K562 (cell line): ENCODE data around the gene NUP62CL. TPM values are rescaled to one million over a fixed set of nuclear protein-coding genes. Genes with fewer than 3 reads are reported as not detected.

Experiments
- CBFB ChIP-seq: sonication (generic); formaldehyde crosslinking; IDR thresholded peaks from 2 replicates; pipeline ENCODE4 v1.4.0; 2020; ENCODE audit warnings: mild to moderate bottlenecking, missing genetic modification reagents
- CEBPZ ChIP-seq: fragments of 150-350 bp; IDR thresholded peaks from 2 replicates; pipeline ENCODE4 v1.6.1; 2014; ENCODE audit warnings: low read depth, mild to moderate bottlenecking, low read length, borderline replicate concordance
- ELK1 ChIP-seq: sonication (generic); formaldehyde crosslinking; IDR thresholded peaks from 2 replicates; pipeline ENCODE4 v1.8.1; 2022; ENCODE audit warnings: missing genetic modification reagents
- FOXK1 ChIP-seq: sonication (generic); formaldehyde crosslinking; IDR thresholded peaks from 2 replicates; pipeline ENCODE4 v1.8.0; 2022; ENCODE audit warnings: missing genetic modification reagents, mild to moderate bottlenecking, borderline replicate concordance
- KAT7 ChIP-seq: sonication (generic); formaldehyde crosslinking; IDR thresholded peaks from 2 replicates; pipeline ENCODE4 v1.8.0; 2022; ENCODE audit warnings: missing genetic modification reagents, mild to moderate bottlenecking, borderline replicate concordance
- MEF2A ChIP-seq: IDR thresholded peaks from 2 replicates; pipeline ENCODE4 v1.6.1; 2011; ENCODE audit warnings: low read depth, mild to moderate bottlenecking, low read length, moderate library complexity; ENCODE audit not compliant: control insufficient read depth
- PHF8 ChIP-seq: fragments of 200-600 bp; sonication (generic); IDR thresholded peaks from 2 replicates; pipeline ENCODE4 v1.6.1; 2012; ENCODE audit warnings: mixed run types, mild to moderate bottlenecking, inconsistent platforms, low read length, moderate library complexity, borderline replicate concordance
- POLR2AphosphoS5 ChIP-seq: IDR thresholded peaks from 2 replicates; pipeline ENCODE4 v1.6.1; 2011; ENCODE audit warnings: mild to moderate bottlenecking, low read depth, low read length, moderate library complexity; ENCODE audit not compliant: control insufficient read depth, insufficient read depth
- PPARD ChIP-seq: fragments of 250-450 bp; sonication (Bioruptor Pico); IDR thresholded peaks from 2 replicates; pipeline ENCODE4 v1.8.0; 2022; ENCODE audit warnings: inconsistent platforms, mild to moderate bottlenecking, moderate library complexity
- SRSF7 ChIP-seq: fragments of 200-400 bp; formaldehyde crosslinking; optimal IDR thresholded peaks from 2 replicates; pipeline ENCODE3; 2017; ENCODE audit warnings: mild to moderate bottlenecking, low read depth, low read length
- XRCC4 ChIP-seq: IDR thresholded peaks from one replicate; pipeline ENCODE4 v1.6.1; 2011; ENCODE audit not compliant: insufficient read depth, insufficient read length; ENCODE audit errors: extremely low read depth
- ZHX1 ChIP-seq: fragments of 150-350 bp; conservative IDR thresholded peaks from 2 replicates; pipeline ENCODE4 v1.6.1; 2014; ENCODE audit warnings: low read length
- ZNF644 ChIP-seq: fragments of 200-800 bp; sonication (Bioruptor generic); IDR thresholded peaks from 2 replicates; pipeline ENCODE4 v1.6.1; 2016; ENCODE audit warnings: low read depth, missing genetic modification characterization, missing compliant biosample characterization
- polyA plus RNA-seq, 8 experiments: library from polyadenylated mRNA; depleted of rRNA in 4 of 8; stranded (reverse) in 5 of 8; unstranded in 3 of 8; fragments of >200 nt; fragmentation: Nextera tagmentation in 2 of 8; fragmentation: Illumina TruSeq in 1 of 8; extraction: Ambion mirVana in 2 of 8; extraction: Trizol in 1 of 8; gene quantifications; 2 replicates each; pipeline versions ENCODE4 v1.2.1 to v1.2.3, GENCODE V29; 2011 to 2014; ENCODE audit warnings: inconsistent platforms in 1 of 8, missing spikeins in 1 of 8
- total RNA-seq, 7 experiments: library from RNA; depleted of rRNA in 6 of 7; stranded (reverse); fragments of >200 nt in 6 of 7; fragmentation: Illumina TruSeq in 2 of 7; extraction: Trizol in 2 of 7; gene quantifications; 2 replicates each; pipeline versions ENCODE4 v1.2.1 to v1.2.3, GENCODE V29; 2011 to 2021; ENCODE audit warnings: low replicate concordance in 1 of 7
- TF ChIP-seq, protein P1 (sequence below): fragments of 450-650 bp; IDR thresholded peaks from 2 replicates; pipeline ENCODE4 v1.6.1; 2018; ENCODE audit not compliant: partially characterized antibody
- TF ChIP-seq, protein P2 (sequence below): fragments of 450-650 bp; formaldehyde crosslinking; IDR thresholded peaks from 2 replicates; pipeline ENCODE4 v1.4.0; 2020; ENCODE audit warnings: mild to moderate bottlenecking, mixed read lengths

NUP62CL gene
- total and polyA plus RNA-seq, 9 of the 15 experiments (the other 6 are each of a cell fraction or from before 2014, with no cell fraction given): 29.7 to 101 (median 42.7) TPM

DNA sequence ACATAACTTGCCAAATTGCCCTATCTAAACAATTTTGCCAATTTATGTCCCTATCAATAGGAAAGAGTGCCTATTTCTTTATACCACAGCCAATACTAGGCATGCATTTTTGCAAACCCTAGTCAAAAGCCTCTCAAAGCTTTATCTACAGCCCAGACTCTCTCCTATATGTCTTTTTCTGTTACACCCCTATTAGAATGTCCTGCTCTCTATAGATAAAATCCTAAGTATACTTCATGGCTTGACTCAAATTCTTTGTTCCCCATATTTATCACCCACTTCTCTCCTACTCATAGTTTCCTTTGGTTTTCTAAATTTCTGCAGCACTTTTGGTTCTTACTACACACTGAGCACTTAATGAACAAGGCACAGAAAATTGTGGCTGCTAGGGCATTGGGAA is 38.0 kb downstream of the NUP62CL start (continued):
- TF ChIP-seq, protein P1, sequence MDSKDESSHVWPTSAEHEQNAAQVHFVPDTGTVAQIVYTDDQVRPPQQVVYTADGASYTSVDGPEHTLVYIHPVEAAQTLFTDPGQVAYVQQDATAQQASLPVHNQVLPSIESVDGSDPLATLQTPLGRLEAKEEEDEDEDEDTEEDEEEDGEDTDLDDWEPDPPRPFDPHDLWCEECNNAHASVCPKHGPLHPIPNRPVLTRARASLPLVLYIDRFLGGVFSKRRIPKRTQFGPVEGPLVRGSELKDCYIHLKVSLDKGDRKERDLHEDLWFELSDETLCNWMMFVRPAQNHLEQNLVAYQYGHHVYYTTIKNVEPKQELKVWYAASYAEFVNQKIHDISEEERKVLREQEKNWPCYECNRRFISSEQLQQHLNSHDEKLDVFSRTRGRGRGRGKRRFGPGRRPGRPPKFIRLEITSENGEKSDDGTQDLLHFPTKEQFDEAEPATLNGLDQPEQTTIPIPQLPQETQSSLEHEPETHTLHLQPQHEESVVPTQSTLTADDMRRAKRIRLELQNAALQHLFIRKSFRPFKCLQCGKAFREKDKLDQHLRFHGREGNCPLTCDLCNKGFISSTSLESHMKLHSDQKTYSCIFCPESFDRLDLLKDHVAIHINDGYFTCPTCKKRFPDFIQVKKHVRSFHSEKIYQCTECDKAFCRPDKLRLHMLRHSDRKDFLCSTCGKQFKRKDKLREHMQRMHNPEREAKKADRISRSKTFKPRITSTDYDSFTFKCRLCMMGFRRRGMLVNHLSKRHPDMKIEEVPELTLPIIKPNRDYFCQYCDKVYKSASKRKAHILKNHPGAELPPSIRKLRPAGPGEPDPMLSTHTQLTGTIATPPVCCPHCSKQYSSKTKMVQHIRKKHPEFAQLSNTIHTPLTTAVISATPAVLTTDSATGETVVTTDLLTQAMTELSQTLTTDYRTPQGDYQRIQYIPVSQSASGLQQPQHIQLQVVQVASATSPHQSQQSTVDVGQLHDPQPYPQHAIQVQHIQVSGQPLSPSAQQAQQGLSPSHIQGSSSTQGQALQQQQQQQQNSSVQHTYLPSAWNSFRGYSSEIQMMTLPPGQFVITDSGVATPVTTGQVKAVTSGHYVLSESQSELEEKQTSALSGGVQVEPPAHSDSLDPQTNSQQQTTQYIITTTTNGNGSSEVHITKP: no peak
- TF ChIP-seq FOXK1 (CRISPR knock-in tag): no peak
- TF ChIP-seq KAT7 (CRISPR knock-in tag): no peak
- no peak for TF ChIP-seq ZNF644 (tag)
- no peak for TF ChIP-seq SRSF7
- TF ChIP-seq CBFB: no peak
- no peak for TF ChIP-seq ELK1 (CRISPR knock-in tag)
- TF ChIP-seq, protein P2, sequence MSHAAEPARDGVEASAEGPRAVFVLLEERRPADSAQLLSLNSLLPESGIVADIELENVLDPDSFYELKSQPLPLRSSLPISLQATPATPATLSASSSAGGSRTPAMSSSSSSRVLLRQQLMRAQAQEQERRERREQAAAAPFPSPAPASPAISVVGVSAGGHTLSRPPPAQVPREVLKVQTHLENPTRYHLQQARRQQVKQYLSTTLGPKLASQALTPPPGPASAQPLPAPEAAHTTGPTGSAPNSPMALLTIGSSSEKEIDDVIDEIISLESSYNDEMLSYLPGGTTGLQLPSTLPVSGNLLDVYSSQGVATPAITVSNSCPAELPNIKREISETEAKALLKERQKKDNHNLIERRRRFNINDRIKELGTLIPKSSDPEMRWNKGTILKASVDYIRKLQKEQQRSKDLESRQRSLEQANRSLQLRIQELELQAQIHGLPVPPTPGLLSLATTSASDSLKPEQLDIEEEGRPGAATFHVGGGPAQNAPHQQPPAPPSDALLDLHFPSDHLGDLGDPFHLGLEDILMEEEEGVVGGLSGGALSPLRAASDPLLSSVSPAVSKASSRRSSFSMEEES (CRISPR knock-in tag): no peak
- TF ChIP-seq POLR2AphosphoS5: 0 out of 2 replicates have a peak, but pooled peaks have one; percentile 21
- no peak for TF ChIP-seq XRCC4
- no peak for TF ChIP-seq CEBPZ
- TF ChIP-seq MEF2A: no peak
- TF ChIP-seq PHF8: no peak
- TF ChIP-seq PPARD (CRISPR knock-in tag): no peak
- TF ChIP-seq ZHX1: no peak
